ENCODE measurements around the gene AKR1D1.
"Not testable (repeated sequence)": the region's sequence is repeated elsewhere in the genome, so short reads cannot be mapped to it uniquely, and the experiment has no call there.

The AKR1D1 gene

GRCh38 chr7:138074540-138074939, 1.7 kb upstream of the AKR1D1 start:
- no peak for DNase-seq

DNA sequence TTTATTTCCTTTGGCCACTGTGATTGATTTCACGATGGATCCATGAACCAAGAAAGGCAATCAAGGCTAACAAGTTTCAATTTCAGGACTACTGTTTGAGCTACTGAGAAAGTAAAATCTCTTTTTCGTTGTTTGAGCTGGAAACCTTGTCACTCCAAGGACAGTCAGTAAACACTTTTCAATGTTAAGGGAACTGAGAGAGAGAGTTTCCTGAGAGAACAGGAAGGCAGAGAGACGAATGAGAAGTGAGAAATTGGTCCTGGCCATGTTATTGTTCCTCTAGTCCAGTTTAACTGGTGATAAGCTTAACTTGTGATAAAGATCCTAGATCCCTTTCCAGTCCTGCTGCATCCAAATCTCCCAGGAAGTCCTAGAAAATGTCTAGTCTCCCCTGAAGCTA, 909 bp upstream of the AKR1D1 start:
- no peak for DNase-seq

DNA sequence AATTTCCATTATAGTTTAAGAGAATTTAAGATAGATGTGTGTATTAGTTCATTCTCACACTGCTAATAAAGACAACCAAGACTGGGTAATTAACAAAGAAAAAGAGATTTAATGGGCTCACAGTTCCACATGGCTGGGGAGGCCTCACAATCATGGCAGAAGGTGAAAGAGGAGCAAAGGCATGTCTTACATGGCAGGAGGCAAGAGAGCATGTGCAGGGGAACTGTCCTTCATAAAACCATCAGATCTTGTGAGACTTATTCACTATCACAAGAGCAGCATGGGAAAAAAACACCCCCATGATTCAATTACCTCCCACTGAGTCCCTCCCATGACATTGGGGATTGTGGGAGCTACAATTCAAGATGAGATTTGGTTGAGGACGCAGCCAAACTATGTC, 473 bp upstream of the AKR1D1 start:
- not testable (repeated sequence) for DNase-seq

DNA sequence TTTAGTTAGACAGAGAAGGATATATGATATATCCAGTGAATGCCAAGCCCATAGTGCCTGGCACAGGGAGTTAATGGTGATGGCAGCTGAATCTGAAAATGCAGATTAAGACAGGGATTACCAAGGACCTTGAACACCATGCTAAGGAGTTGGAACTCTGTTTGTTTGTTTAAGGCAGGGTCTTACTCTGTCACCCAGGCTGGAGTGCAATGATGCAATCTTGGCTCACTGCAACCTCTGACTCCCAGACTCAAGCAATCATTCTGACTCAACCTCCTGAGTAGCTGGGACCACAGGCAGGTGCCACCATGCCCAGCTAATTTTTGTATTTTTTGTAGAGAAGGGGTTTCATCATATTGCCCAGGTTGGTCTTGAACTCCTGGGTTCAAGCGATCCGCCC, 1.6 kb downstream of the AKR1D1 start:
- DNase-seq, result no peak

GRCh38 chr7:138079137-138079536, 2.9 kb downstream of the AKR1D1 start:
- no peak for DNase-seq

- no peak for DNase-seq
Observed at GRCh38 chr7:138081868-138082267, 5.6 kb downstream of the AKR1D1 start.

GRCh38 chr7:138083859-138084258, 7.6 kb downstream of the AKR1D1 start:
- no peak for DNase-seq

DNA sequence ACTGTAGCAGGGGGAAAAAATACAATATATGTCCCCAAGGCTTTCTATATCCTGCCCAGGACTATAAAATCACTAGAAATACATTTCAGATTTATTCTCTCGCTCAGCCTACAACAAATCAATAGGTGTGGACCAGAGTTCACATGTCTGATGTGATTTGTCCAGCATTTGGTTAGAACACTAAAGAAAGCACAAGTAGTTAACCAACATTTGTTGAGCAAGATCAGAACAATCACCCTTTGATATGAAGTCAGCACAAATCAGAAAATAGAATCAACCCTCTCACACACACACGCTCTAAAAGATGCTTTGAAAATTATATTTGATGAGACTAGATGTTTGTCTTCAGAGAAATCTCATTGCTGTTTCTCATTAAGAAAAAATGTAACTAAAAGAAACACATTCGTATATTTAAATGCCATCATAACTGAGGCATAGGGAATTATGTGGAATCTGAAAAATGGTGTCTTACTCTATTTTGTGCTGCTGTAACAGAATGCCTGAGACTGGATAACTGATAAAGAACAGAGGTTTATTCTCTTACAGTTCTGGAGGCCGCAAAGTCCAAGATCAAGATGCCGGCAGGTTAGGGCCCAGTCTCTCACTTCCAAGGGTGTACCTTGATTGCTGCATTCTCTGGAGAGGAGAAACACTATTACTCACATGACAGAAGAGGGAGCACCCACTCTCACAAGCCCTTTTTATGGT, 10.5 kb downstream of the AKR1D1 start:
- DNase-seq, result no peak

- DNase-seq, result no peak
Observed at GRCh38 chr7:138089080-138089901, 13.0 kb downstream of the AKR1D1 start.

GRCh38 chr7:138091032-138091431, 14.8 kb downstream of the AKR1D1 start:
- no peak for DNase-seq

GRCh38 chr7:138091840-138092239, 15.6 kb downstream of the AKR1D1 start:
- not testable (repeated sequence) for DNase-seq

DNA sequence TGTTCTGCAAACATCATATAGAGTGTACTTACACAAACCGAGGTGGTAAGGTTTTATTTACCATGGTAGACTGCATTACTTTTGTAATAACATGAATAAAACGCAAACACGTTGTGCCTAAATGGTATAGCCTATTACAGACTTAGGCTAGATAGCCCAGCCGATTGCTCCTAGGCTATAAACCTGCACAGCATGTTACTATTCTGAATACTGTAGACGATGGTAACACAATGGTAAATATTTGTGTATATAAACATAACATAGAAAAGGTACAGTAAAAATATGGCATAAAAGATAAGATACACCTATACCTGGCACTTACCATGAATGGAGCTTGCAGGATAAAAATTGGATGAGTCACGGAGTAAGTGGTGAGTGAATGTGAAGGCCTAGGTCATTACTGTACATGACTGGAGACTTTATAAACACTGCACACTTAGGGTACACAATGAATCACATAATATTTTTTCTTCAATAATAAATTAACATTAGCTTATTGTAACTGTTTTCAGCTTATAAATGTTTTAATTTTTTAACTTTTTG, 16.3 kb downstream of the AKR1D1 start:
- DNase-seq, result no peak

- DNase-seq, result no peak
Observed at GRCh38 chr7:138095972-138096935, 20.0 kb downstream of the AKR1D1 start.

GRCh38 chr7:138097064-138097741, 20.9 kb downstream of the AKR1D1 start:
- no peak for DNase-seq

- DNase-seq, result no peak
Observed at GRCh38 chr7:138099813-138100212, 23.6 kb downstream of the AKR1D1 start.

DNA sequence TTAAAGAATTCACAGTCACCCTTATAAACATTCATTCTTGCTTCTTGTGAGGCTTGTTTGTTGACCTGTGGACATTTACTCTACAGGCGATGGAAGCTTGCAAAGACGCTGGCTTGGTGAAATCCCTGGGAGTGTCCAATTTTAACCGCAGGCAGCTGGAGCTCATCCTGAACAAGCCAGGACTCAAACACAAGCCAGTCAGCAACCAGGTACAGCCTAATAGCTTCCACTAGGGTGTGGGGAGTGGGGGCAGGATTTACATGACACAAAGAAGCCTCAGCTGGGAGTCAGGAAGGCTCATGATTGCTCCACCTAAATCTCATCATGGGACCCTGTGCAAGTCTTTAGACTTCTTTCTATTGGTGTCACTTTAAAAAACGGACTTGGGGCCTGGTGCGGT, 29.0 kb downstream of the AKR1D1 start:
- no peak for DNase-seq

DNA sequence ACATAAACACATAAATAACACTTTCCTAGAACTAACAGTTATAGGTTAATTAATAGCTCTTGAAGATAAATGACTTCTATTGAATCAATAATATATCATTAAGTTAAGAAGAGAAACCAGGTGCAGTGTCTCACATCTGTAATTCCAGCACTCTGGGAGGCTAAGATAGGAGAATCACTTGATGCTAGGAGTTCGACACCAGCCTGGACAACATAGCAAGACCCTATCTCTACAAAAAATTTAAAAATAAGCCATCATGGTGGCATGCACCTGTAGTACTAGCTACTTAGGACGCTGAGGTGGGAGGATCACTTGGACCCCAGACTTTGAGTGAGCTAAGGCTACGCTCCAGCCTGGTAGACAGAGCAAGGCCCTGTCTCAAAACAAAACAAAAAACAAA, 38.8 kb downstream of the AKR1D1 start:
- no peak for DNase-seq

DNA sequence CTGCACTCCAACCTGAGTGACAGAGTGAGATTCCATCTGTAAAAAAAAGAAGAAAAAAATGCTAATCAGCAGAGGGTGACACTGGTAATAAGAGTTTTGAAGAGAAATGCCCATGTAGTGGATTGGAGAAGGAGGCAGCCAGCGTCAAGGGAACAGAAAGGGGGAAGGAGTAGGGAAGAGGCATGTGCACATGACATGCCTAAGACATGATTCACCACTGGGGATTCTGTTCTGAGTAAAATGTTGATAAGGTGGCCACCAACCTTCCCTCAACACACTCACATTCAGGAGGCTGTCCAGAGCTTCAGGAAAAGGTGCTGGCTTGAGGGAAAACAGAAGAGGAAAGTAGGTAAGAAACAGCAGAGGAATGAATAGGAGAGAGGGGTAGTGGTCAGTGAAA, 39.9 kb downstream of the AKR1D1 start:
- DNase-seq, result no peak

- no peak for DNase-seq
Observed at GRCh38 chr7:138116892-138117291, 40.6 kb downstream of the AKR1D1 start.

GRCh38 chr7:138120140-138120827, 44.0 kb downstream of the AKR1D1 start:
- no peak for DNase-seq

DNA sequence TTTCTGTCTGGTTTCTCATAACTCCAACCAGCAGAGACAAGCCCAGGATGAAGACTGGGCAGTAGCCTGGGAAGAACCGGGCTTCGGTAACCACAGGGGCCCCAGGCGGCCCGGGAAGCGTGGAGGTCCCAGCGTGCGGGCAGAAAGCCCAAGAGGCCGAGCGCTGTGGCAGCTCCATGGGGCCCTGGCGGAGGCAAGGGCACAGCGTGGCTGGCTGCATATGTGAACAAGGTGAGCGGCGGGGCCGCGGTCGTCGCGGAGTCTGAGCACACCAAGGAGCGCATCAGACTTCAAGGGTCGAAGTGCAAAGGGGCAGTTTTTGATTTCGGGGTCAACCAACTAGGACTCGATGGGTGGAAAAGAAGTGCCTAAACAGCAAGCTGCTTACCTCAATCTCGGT, 45.9 kb downstream of the AKR1D1 start:
- DNase-seq, result no peak

GRCh38 chr7:138125119-138125518, 48.9 kb downstream of the AKR1D1 start:
- DNase-seq, result no peak
